HepG2 (cell line): ENCODE data around the gene ERCC4. TPM values are rescaled to one million over a fixed set of nuclear protein-coding genes. Genes with fewer than 3 reads are reported as not detected.

Experiments used
- KLF16 ChIP-seq, 2 experiments: sonication (generic) in 1 of 2; formaldehyde crosslinking in 1 of 2; IDR thresholded peaks; 2 replicates each; pipeline versions ENCODE4 v1.6.1 to v1.8.0; 2016 to 2023; ENCODE audit warnings: missing genetic modification reagents in 2 of 2, missing compliant biosample characterization in 1 of 2
- KMT2A ChIP-seq: sonication (generic); formaldehyde crosslinking; IDR thresholded peaks from 2 replicates; pipeline ENCODE4 v1.4.0; 2020; ENCODE audit warnings: missing genetic modification reagents
- MXD1 ChIP-seq: sonication (generic); formaldehyde crosslinking; IDR thresholded peaks from 2 replicates; pipeline ENCODE4 v1.4.0; 2020; ENCODE audit warnings: mild to moderate bottlenecking, missing genetic modification reagents
- NFE2 ChIP-seq: sonication (generic); formaldehyde crosslinking; IDR thresholded peaks from 2 replicates; pipeline ENCODE4 v1.4.0; 2020; ENCODE audit warnings: missing genetic modification reagents
- PBX2 ChIP-seq: IDR thresholded peaks from 2 replicates; pipeline ENCODE4 v1.6.1; 2016; ENCODE audit warnings: control low read depth
- SMARCE1 ChIP-seq: fragments of 450-650 bp; IDR thresholded peaks from 2 replicates; pipeline ENCODE4 v1.6.1; 2017; ENCODE audit warnings: borderline replicate concordance
- TOPORS ChIP-seq: sonication (generic); formaldehyde crosslinking; IDR thresholded peaks from 2 replicates; pipeline ENCODE4 v1.8.0; 2023; ENCODE audit warnings: mild to moderate bottlenecking, missing genetic modification reagents
- ZBTB40 ChIP-seq, 2 experiments: fragments of 450-650 bp in 1 of 2; sonication (generic) in 1 of 2; formaldehyde crosslinking in 1 of 2; IDR thresholded peaks; 2 replicates each; pipeline versions ENCODE4 v1.6.1 to v1.8.0; 2016 to 2022; ENCODE audit warnings: antibody characterized with exemption in 1 of 2, mild to moderate bottlenecking in 1 of 2, missing genetic modification reagents in 1 of 2
- ZC3H13 ChIP-seq: sonication (generic); formaldehyde crosslinking; IDR thresholded peaks from 2 replicates; pipeline ENCODE4 v1.8.1; 2023; ENCODE audit warnings: mild to moderate bottlenecking, missing genetic modification reagents, moderate library complexity
- ZFY ChIP-seq: sonication (generic); formaldehyde crosslinking; IDR thresholded peaks from 2 replicates; pipeline ENCODE4 v1.4.0; 2020; ENCODE audit warnings: missing genetic modification reagents
- ZNF296 ChIP-seq: sonication (generic); formaldehyde crosslinking; conservative IDR thresholded peaks from 2 replicates; pipeline ENCODE4 v1.5.0; 2020; ENCODE audit warnings: mild to moderate bottlenecking, missing genetic modification reagents
- ZNF33B ChIP-seq: sonication (generic); formaldehyde crosslinking; IDR thresholded peaks from 2 replicates; pipeline ENCODE4 v1.5.1; 2020; ENCODE audit warnings: mild to moderate bottlenecking, missing genetic modification reagents
- ZNF614 ChIP-seq: IDR thresholded peaks from 2 replicates; pipeline ENCODE4 v1.6.1; 2018; ENCODE audit warnings: missing biosample characterization, missing genetic modification reagents, inconsistent platforms, borderline replicate concordance
- ZNF740 ChIP-seq: sonication (generic); formaldehyde crosslinking; IDR thresholded peaks from 2 replicates; pipeline ENCODE4 v1.4.0; 2020; ENCODE audit warnings: missing genetic modification reagents
- ZNF747 ChIP-seq: sonication (generic); formaldehyde crosslinking; IDR thresholded peaks from 2 replicates; pipeline ENCODE4 v1.8.1; 2023; ENCODE audit warnings: missing genetic modification reagents, mild to moderate bottlenecking, borderline replicate concordance
- ZNF766 ChIP-seq: sonication (generic); formaldehyde crosslinking; IDR thresholded peaks from 2 replicates; pipeline ENCODE4 v1.5.0; 2020; ENCODE audit warnings: missing genetic modification reagents, borderline replicate concordance
- ZNF780A ChIP-seq: sonication (generic); formaldehyde crosslinking; IDR thresholded peaks from 2 replicates; pipeline ENCODE4 v1.8.0; 2022; ENCODE audit warnings: mild to moderate bottlenecking, missing genetic modification reagents, moderate library complexity
- polyA plus RNA-seq, 8 experiments: library from polyadenylated mRNA; depleted of rRNA in 3 of 8; stranded (reverse) in 7 of 8; unstranded in 1 of 8; fragments of >200 nt; fragmentation: Illumina TruSeq in 4 of 8; extraction: Trizol in 4 of 8; gene quantifications; 2 replicates each; pipeline versions ENCODE4 v1.2.1 to v1.2.3, GENCODE V29; 2011 to 2016; ENCODE audit warnings: low read depth in 4 of 8, missing spikeins in 1 of 8, mixed read lengths in 1 of 8; ENCODE audit not compliant: insufficient read depth in 1 of 8
- total RNA-seq, 5 experiments: library from RNA; depleted of rRNA; stranded (reverse); fragments of >200 nt; fragmentation: Illumina TruSeq; extraction: Trizol; gene quantifications; 2 replicates each; pipeline ENCODE4 v1.2.3, GENCODE V29; 2016; ENCODE audit warnings: low read depth in 1 of 5

ERCC4 gene
- total and polyA plus RNA-seq, 2 of the 13 experiments (the other 11 are each of a cell fraction or from before 2014, with no cell fraction given) = 5.4 to 15.2 TPM

GRCh38 chr16:13957197-13958078, 37.5 kb downstream of the ERCC4 start (continued):
- TF ChIP-seq ZBTB40 (IDR thresholded peaks at IDR 0.05) (no peak), ZBTB40 (CRISPR knock-in tag; IDR thresholded peaks at IDR 0.05) (no peak), ZNF740 (CRISPR knock-in tag) (no peak), ZNF747 (CRISPR knock-in tag) (0 out of 2 replicates have a peak, but pooled peaks have one; percentile 16), KMT2A (CRISPR knock-in tag) (no peak), ZNF766 (CRISPR knock-in tag) (0 out of 2 replicates have a peak, but pooled peaks have one; percentile 36), ZNF780A (no peak), KLF16 (CRISPR knock-in tag; IDR thresholded peaks at IDR 0.05) (no peak; a peak in 1 of 4 replicates), MXD1 (CRISPR knock-in tag) (no peak), ZNF614 (CRISPR knock-in tag) (no peak), ZC3H13 (CRISPR knock-in tag) (no peak), TOPORS (no peak), NFE2 (no peak), ZNF33B (CRISPR knock-in tag) (0 out of 2 replicates have a peak, but pooled peaks have one; percentile 33), ZNF296 (no peak), ZFY (CRISPR knock-in tag) (no peak), PBX2 (CRISPR knock-in tag) (no peak), SMARCE1 (no peak)
